Ishikawa (cell line): Measurements from ENCODE around the gene SPHK2.

Source experiments
- CREB1 ChIP-seq: IDR thresholded peaks from 2 replicates; pipeline ENCODE4 v1.6.1; 2012; ENCODE audit warnings: low read depth
- EGR1 ChIP-seq: IDR thresholded peaks from 2 replicates; pipeline ENCODE4 v1.6.1; 2012
- EP300 ChIP-seq: IDR thresholded peaks from 2 replicates; pipeline ENCODE4 v1.6.1; 2012; ENCODE audit warnings: borderline replicate concordance
- RAD21 ChIP-seq: IDR thresholded peaks from 2 replicates; pipeline ENCODE4 v1.6.1; 2012; ENCODE audit warnings: low read depth
- REST ChIP-seq: IDR thresholded peaks from 2 replicates; pipeline ENCODE4 v1.6.1; 2012; ENCODE audit warnings: low read depth, mild to moderate bottlenecking
- TAF1 ChIP-seq: IDR thresholded peaks from 2 replicates; pipeline ENCODE4 v1.6.1; 2012; ENCODE audit warnings: low read depth, mild to moderate bottlenecking
- TEAD4 ChIP-seq: IDR thresholded peaks from 2 replicates; pipeline ENCODE4 v1.6.1; 2012
- USF1 ChIP-seq: IDR thresholded peaks from 2 replicates; pipeline ENCODE4 v1.6.1; 2012
- YY1 ChIP-seq: IDR thresholded peaks from 2 replicates; pipeline ENCODE4 v1.6.1; 2012; ENCODE audit warnings: low read depth
- ZBTB7A ChIP-seq: IDR thresholded peaks from 2 replicates; pipeline ENCODE4 v1.6.1; 2012; ENCODE audit warnings: low read depth

DNA sequence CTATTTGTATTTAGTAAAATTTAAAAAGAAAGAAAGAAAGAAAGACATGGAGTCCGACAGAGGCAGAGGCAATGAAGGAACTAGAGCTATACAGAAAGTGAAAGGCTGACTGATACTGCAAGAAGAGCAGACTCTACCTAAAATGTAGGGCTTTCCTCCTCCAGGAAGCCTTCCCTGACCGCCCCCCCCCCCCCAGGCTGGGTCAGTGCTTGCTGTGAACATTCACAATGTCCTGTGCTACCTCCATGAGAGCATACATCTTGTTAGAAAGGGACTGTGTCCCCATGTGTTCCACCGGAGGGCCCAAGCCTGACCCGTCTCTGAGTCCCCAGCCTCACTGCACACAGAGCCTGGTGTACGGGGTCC, 32.4 kb downstream of the SPHK2 start:
- TF ChIP-seq RAD21 = no peak
- TF ChIP-seq CREB1 = no peak
- TF ChIP-seq EGR1 = no peak
- no peak for TF ChIP-seq REST
- TF ChIP-seq USF1 = no peak
- no peak for TF ChIP-seq EP300
- TF ChIP-seq TEAD4 = no peak
- no peak for TF ChIP-seq YY1
- TF ChIP-seq ZBTB7A = no peak
- TF ChIP-seq TAF1 = no peak
